NCI-H1436 (cell line): ENCODE results near the gene IWS1.
A peak's percentile ranks its signal among the peaks of the same experiment; 100 is the strongest.
"Not testable (repeated sequence)": the region's sequence is repeated elsewhere in the genome, so short reads cannot be mapped to it uniquely, and the experiment has no call there.

Source experiments
- DNase-seq: peaks from one replicate; lab custom pipeline; 2025; lab: John Stamatoyannopoulos, UW

IWS1 gene

GRCh38 chr2:127528487-127528886 lies 2.2 kb upstream of the IWS1 start:
- no peak for DNase-seq

- DNase-seq = no peak
Observed at GRCh38 chr2:127527001-127527804, 914 bp upstream of the IWS1 start.

- DNase-seq = no peak
Observed at GRCh38 chr2:127525691-127526131, 578 bp downstream of the IWS1 start.

DNA sequence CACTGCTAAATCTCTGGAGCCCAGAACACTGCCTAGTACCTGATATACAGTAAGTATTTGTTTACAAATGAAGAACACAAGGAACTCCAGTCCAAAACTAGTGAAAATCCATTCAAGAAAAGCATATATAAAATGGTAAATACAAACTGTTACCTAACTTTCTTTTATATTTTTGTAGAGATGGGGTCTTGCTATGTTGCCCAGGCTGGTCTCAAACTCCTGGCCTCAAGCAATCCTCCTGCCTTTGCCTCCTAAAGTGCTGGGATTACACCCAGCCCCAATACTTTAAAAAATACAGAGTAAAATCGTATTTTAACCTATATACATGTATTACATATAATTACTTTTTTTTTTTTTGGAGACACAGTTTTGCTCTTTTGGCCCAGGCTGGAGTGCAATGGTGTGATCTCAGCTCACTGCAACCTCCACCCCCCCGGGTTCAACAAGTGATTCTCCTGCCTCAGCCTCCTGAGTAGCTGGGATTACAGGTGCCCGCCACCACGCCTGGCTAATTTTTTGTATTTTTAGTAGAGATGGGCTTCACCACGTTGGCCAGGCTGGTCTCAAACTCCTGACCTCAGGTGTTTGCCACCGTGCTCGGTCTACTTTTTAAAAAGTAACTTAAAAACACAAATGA lies 2.0 kb downstream of the IWS1 start:
- not testable (repeated sequence) for DNase-seq

DNA sequence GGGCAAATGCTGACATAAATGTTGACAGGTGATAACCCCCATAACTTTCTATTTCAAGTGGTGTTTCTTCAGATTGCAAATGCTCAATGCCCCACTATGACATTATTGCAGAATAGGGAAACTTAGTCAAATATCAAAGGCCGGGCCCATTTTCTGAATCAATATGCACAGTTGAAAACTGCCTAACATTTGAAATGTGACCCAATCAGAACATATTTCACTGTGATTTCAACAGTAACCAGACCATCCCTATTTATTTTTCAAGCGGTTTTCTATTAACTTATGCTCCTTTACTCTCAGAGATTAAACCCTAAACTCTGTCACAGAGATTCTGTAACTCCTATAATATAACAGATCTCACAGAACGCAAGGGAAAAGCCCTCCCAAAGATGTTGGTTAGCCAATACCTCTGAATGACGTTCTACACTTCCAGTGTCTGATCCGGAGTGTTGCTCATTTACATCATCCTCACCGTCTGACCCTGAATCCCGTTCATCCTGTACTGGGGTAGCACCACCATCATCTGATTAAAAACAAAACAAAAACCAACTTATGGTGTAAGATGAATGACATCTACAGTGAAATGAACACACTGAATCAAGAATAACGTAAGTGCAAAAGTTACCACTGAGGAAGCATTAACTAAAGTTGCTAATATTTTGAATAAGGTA lies 2.9 kb downstream of the IWS1 start:
- DNase-seq = no peak

DNA sequence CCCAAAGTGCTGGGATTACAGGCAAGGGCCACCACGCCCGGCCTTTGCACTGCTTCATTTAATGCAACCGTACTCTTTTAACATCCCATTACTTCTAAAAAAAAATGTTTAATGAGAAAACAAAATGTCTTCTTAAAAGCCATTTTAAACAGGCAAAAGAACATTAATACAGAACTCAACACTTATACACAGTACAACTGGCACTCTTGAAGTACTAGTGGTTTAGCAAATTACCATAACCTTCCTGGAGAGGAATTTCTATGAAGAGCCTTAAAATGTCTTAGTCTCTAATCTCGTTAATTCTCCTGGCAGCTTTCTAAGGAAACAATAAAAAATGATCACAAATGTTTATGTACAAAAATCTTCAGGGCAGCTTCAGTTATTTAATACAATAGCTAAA lies 5.9 kb downstream of the IWS1 start:
- no peak for DNase-seq

DNA sequence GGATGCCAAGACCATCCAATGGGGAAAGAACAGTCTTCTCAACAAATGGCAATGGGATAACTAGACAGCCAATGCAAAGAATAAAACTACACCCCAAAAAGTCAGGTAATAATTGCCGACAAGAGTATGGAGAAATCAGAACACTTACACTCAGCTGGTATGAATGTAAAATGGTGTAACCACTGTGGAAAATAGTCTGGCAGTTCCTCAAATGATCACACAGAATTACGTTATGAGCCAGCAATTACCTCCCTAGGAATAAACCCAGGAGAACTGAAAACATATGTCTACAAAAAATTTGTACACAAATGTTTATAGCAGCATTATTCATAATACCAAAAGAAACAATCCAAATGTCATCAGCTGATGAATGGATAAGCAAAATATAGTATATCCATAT lies 8.8 kb downstream of the IWS1 start:
- no peak for DNase-seq

- no peak for DNase-seq
Observed at GRCh38 chr2:127516041-127516762, 10.1 kb downstream of the IWS1 start.

- DNase-seq = no peak
Observed at GRCh38 chr2:127515383-127515915, 10.8 kb downstream of the IWS1 start.

DNA sequence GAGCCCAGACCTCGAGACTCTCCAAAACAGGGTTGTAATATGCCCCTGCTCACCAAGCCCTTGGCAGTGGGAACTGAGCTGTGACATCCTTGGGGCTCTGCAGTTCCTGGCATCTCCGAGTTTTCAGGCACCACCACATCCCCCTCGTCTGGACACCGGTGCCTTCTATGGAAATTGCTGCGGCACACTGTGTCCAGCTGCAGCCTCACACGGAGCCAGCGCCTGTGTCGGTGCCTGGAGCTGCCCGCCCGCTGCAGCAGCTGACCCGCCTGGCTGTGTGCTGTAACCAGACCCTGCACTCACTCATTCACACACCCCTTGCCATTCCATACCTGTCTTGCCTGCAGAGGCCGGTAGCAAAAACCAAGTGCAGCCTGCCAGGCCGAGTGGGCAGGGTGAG lies 11.8 kb downstream of the IWS1 start:
- no peak for DNase-seq

DNA sequence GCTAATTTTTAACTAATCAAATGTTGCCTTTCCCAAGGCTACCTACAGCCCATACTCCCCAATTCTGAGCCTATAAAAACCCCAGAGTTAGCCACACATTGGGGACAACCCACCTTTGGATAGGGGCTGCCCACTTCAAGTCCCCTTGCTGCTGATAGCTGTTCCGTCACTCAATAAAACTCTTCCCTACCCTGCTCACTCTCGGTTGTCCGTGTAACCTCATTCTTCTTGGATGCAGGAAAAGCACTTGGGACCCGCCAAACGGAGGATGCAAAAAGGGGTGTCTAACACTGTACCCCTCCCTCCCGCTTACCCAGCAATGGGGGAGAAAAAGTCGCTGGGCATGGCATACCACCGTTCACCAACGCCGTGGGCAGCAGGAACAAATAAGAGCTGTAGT lies 12.2 kb downstream of the IWS1 start:
- no peak for DNase-seq

DNA sequence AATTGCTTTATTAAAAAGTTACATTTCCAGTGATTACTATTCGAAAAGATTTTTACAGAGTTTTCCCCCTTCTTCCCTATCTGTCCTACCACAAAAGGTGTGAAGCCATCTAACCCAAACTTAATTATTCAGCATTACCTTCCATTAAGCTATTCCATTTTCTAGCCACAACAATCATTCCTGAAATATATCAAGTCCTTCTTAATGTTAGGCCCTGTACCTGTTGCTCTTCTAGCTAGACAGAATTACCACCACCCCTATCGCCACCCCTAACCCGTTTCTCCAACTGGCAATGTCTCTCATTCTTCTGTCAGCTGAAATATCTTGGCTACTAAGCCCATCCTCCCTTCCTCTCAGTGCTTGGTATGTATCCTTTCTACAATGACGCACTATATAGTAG lies 13.9 kb downstream of the IWS1 start:
- no peak for DNase-seq

GRCh38 chr2:127511917-127512316 lies 14.4 kb downstream of the IWS1 start:
- DNase-seq = no peak

GRCh38 chr2:127511090-127511695 lies 15.1 kb downstream of the IWS1 start:
- no peak for DNase-seq

DNA sequence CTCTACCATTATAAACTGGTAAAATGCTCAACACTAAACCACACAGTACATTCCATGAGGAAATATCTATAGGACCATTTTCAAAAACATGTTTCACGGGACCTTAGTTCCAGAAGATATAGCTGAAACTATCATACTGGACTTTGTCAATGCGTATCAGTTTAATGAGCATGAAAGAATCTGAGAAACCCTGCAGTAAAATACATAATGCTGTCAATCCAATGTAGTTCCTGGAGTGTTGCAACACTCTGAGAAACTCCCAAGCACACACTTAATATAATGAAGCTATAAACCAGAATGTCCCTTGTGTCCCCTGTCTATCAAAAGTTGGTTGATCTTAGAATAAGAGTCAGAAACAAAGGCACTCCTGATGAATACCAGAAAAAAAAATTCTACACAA lies 16.2 kb downstream of the IWS1 start:
- DNase-seq = no peak

- DNase-seq = peak; percentile 64
Observed at GRCh38 chr2:127508631-127509034, 17.7 kb downstream of the IWS1 start.

DNA sequence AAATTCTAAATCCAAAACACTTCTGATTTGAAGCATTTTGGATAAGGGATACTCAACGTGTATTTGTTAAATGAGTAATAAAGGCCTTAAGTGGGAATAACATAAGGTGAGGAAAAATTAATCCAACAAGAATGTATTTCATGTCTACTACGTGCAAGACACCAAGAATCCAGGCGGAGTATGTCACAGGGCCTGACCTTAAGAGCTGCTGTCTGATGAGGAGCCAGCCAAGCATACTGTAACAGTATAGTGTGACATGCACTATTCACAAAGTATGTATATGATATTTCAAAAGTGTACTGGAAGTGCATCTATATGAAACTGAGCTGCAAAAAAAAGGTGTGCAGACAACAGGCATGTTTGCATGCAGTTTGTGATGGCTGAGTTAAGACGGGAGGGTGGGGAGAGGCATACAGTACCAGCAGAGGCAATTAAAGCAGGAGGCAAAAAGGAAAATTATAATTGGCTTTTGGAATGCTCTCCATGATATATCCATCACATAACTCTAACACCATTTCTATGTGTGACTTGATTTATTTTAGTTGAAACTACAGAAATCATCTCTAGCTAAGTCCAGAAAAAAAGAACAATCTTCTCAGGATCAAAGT lies 18.2 kb downstream of the IWS1 start:
- DNase-seq = no peak

DNA sequence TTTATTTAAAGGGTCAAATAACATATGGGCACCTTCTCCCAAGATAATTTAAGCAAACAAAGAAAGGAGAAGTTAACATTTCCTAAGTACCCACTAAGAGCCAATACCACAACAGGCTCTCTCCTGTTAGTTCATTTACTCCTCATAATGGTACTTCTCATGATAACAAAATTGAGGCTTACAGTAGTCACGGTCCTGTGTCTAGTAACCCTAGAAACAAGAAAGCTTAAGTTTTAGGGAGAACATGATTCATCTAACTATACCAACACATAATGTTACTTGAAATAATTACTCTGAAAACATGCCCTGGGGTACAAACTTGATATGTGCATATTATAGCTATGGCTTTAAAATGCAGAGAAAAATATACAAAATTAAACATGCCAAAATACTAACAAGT lies 19.8 kb downstream of the IWS1 start:
- DNase-seq = no peak

GRCh38 chr2:127504552-127505430 lies 21.5 kb downstream of the IWS1 start:
- DNase-seq = no peak

- DNase-seq = no peak
Observed at GRCh38 chr2:127503491-127503890, 22.8 kb downstream of the IWS1 start.
